ENCODE data around the gene DGAT2.

DGAT2 gene

DNA sequence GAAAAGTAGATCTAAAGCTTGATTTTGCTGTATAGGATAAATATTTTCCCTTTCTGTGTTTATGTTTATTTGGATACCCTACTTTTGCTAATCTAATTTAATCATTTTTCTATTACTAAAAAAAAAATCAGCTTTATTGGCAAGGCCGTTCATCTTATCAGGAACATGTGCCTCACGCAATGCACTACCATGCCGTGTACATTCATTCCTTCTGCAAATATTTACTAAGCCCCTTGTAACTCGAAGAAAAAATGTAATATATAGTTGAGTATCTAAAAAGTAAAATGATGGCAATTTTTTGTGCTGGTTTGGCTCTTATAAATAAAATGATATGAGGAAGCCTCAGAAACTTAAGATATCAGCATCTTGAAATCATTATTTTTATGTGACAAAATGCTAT lies 55.4 kb downstream of the DGAT2 start:
- DNase-seq (ENCODE audit: low read depth in 3 of 3) = no peak

DNA sequence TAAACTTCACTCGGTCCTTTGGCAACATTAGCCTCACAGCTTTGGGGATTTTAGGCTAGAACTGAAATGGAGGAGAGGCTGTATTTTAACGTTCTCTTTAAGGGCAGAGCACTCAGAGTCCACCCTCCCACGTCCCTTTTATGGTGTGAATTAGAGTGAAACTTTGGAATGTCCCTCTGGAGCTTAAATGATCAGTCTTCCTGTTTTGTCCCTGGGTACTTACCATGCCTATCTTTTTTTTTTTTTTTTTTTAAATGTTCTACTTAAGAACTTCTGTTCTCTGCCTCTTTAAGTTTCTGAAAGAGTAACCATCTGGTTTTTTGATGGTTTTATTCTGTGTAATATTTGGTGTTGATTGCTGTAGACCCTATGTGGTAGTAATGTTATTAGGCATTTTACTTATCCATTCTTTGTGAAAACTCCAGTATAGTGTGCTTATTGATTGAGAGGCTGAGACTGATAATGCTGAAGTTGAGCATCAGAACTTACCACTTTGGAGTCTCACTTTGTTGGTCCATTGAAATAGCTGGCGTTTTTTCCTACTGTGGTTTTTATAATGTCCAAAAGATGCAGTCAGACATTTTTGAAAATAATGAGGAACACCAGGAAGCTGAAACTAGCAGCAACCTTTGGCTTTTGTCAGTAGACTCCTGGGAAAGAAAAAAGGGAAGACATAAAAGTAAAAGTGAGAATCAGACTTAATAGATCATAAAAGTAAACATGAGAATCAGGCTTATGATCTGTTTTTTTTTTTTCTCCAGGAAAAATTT lies 58.1 kb downstream of the DGAT2 start:
- DNase-seq (ENCODE audit: low read depth in 3 of 3) = no peak

DNA sequence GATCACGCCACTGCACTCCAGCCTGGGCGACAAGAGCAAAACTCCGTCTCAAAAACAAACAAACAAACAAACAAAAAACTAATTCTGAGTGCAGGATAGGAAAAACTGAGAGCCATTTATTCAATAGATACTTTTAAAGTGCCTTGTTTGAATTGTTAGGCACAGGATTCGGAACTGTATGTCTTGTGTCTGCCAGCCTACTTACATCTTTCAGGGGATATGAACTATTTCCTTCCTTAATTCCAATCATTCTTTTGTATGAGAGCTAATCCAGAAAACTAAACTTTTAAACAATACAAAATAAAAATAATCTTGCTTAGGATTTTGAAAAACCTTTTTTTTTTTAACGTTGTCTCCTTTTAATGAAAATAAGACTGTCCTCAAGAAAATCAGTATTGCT lies 59.0 kb downstream of the DGAT2 start:
- DNase-seq (ENCODE audit: low read depth in 3 of 3) = no peak

DNA sequence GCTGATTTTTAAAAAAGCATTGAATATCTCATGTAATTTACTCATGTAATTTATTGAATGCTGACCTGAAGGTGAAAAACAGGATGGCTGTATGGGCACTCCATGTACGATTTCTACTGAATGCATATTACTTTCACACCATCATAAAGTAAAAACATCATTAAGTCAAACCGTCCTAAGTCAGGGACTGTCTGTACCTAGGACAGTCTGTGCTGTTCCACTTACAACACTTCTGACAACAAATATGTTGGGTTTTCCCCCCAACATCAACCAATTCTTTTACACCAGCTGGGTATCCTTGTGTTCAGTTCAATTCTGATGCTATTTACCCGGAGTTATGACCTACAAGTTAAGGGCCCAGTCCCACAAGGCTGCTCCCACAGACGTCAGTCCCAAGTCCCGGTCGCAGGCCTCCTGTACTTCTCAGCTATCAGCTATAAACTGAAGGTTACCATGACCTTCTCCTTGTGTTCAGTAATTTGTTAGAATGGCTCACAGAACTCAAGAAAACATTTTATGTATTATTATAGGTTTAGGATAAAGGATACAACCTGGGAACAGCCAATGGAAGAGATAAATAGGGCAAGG lies 63.4 kb downstream of the DGAT2 start:
- DNase-seq (ENCODE audit: low read depth in 3 of 3) = no peak

DNA sequence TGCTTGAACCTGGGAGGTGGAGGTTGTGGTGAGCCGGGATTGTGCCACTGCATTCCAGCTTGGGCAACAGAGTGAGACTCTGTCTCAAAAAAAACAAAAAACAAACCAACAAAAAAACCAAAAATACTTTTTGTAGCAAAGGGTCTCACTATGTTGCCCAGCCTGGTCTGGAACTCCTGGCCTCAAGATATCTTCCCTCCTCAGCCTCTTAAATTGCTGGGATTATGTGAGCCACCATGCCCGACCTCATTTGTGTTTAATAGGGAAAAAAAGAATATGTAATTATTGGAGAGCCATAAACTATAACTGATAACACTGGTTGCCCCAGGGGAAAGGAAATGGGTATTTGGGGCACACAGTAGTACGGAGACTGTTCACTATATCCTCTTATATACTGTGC lies 66.2 kb downstream of the DGAT2 start:
- DNase-seq (ENCODE audit: low read depth in 3 of 3) = no peak

DNA sequence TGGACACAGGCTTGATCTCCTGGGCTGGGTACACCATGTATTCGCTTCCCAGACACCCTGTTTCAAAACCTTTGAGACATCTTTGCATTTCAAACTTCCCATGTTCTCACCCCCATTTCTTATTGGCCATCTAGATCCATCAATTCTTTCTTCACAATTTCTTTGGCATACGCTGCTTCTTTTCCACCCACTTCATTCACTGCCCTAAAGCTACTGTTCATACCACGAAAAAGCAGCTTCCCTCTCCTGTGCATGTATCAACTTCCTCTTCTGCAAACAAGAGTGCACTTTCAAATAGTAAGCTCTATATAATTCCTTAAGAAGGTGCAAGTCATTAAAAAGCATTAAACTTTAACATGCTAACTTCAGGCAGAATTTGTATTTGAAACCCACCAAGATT lies 67.8 kb downstream of the DGAT2 start:
- no peak for DNase-seq (ENCODE audit: low read depth in 3 of 3)

DNA sequence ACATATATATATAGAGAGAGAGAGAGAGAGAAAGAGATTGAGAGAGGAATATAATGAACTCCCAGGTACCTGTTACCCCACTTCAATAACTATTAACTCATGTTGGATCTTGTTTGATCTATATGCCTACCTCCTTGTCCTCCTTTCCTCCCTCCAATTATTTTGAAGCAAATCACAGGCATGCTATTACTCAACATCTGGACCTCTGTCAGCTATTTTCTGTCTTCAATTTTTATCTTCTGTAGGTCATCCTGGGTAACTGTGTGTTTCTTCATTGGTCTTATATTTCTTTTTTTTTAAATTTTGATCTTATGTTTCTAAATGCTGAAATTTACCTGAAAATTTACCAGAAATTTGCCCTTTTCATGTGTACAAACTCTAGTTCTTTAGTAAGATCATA lies 71.3 kb downstream of the DGAT2 start:
- no peak for DNase-seq (ENCODE audit: low read depth in 3 of 3)

DNA sequence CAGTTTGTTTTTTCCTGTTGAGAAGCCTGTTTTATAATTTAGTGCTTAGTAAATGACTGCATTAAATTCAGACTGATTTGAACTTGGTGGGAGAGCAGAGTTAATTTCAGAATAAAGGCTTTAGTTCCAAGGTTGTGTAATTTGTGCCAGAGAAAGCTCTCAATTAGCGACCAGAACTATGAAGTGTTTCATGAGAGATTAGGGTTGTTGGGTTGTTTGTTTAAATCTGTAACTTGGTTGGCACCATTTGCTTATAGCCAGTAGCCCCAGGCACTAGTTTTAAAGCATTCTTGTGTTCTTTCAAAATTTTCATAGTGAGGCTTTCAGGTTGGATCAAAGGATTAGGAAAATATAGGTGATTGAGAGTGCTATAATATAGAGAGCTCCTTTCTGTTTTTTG lies 71.9 kb downstream of the DGAT2 start:
- no peak for DNase-seq (ENCODE audit: low read depth in 3 of 3)

DNA sequence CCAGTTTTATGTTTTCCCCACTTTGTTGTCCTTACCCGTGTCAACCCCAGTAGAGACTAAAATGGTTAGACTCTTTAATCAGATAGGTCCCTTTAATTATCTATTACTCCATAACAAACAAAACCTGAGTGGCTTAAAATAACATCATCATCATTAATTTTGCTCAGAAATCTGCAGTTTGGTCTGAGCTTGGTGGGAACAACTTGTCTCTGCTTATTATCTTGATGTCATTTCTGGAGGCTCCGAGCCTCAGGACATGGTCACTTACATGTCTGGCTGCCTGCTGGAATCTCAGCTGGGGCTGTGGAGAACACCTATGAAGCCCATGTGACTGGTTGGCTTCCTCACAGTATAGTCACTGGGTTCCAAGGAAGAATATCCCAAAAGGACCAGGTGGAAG lies 73.2 kb downstream of the DGAT2 start:
- no peak for DNase-seq (ENCODE audit: low read depth in 3 of 3)

DNA sequence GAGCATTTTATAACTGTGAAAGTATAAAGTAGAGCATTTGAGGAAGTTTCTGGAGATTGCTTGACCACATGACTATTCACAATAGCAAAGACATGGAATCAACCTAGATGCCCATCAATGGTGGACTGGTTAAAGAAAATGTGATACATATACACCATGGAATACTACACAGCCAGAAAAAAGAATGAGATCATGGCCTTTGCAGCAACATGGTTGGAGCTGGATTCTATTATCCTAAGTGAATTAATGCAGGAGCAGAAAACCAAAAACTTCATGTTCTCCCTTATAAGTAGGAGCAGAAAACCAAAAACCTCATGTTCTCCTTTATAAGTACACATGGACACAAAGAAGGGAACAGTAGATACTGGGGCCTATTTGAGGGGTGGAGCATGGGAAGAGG lies 76.7 kb downstream of the DGAT2 start:
- no peak for DNase-seq (ENCODE audit: low read depth in 3 of 3)

DNA sequence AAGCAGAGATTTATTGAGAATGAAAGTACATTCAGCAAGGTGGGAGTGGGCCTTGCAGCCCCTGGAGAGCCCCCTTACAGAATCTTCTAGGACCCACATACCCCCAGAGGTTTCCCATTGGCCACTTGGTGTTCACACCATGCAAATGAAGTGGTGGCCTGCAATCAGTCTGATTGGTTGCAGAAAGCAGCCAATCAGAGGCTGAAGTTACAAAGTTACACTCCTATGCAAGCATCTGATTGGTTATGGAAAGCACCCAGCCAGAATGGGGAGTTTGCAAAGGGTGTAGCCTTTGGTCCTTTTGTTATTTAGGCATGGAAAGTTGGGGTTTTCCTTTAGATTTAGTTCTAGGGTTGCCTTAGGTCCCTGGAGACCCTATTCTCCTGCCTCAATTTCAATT lies 81.3 kb downstream of the DGAT2 start:
- no peak for DNase-seq (ENCODE audit: low read depth in 3 of 3)

DNA sequence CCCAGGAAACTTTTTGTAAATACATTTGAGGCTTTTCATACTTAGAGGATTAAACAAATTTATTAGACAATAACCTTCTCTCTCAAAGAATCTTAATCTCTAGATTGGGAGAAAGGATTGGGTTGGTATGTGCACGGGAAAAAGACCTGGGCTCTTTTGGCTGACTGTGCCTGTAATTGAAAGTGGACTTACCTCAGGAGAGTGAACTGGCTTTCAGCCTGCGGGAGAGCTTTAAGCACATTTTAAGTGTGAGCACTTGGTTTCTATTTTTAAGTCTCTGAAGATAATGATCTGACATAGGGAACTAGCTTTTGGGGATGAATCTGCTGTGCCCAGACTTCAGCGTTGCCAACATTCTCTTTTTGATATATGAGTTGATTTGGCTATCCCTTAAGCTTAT lies 82.2 kb downstream of the DGAT2 start:
- no peak for DNase-seq (ENCODE audit: low read depth in 3 of 3)

All from stimulated activated CD4-positive, alpha-beta T cell treated with anti-CD3 and anti-CD28 coated beads, TNF-alpha, amount 100 ng/mL, for 4 hours (primary cell).